SKM-1 treated with dmso at 0.1 percent for 144 hours (cell line): Measurements from ENCODE around the gene PSD4.

Experiments
- DNase-seq: peaks from one replicate; lab custom pipeline; 2025; ENCODE audit not compliant: unreplicated experiment; lab: John Stamatoyannopoulos, UW

PSD4 gene

DNA sequence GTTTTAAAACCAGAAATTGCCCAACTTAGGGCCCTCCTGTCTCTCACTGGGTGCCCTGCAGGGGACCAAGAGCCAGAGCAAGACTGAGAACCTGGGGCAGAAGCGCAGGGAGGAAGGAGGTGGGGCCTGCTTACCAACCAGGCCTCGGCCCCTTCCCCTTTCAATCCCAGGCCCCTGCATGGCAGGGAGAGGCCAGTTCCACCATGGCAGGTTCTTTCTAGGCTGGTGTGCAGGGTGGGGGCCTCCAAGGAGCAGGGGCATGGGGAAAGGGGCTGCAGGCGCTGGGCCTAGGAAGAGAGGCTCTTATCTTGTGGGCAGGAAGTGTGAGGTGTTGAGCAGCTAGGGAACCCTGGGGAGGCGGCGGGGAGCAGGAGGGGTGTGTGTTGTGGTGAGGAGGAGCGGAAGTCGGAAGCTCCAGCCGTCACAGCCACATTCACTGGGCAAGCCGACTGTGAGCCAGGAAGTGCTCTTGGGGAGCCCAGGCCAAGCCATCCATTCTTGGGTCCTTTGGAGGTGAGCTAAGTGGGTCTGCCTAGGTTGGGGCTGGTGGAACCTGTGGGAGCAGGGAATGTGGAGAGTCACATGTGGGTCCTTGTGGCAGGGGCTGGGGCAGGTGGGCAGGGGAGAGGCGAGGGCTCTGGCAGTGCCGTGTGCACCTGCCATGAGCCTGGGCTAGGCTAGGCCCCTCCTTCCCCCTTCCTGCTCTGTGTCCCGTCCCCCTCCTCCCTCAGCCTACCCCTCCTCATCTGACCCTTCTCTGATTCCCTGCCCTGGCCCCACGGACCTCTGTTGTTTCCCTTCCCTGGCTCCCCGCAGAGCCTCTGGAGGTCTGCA is at the start of gene PSD4:
TSS of gene PSD4 (plus strand) at position 430 of the 834 bp plus-strand sequence. CDS start 8,486 bp downstream, outside the sequence.
- peak; percentile 94 for DNase-seq

GRCh38 chr2:113124181-113124961 is 49.4 kb upstream of the PSD4 start:
- peak; percentile 27 for DNase-seq

- no peak for DNase-seq
These were observed 48.6 kb upstream of the PSD4 start for GRCh38 chr2:113124984-113125855.

DNA sequence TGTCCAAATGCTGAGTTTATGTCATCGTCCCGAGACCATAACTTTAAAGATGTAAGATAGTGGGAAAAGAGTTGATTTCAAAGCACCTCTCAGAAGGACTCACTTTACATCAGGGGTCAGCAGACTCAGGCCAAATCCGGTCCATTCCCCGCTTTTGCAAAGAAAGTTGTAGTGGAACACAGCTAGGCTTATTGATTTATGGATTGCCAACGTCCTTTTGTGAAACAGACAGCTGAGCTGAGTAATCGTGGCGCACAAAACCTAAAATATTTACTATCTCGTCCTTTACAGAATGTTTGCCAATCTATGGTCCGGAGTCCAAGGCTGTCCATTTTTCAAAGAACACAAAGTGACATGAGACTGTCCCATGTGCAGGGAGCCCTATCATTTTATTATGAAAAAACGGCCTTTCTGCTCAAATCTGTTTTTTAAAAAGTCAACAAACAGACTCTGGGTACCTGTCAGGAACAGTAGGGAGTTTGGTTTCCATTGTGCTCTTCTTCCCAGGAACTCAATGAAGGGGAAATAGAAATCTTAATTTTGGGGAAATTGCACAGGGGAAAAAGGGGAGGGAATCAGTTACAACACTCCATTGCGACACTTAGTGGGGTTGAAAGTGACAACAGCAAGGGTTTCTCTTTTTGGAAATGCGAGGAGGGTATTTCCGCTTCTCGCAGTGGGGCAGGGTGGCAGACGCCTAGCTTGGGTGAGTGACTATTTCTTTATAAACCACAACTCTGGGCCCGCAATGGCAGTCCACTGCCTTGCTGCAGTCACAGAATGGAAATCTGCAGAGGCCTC is 46.7 kb upstream of the PSD4 start, which contains the start of gene IL1RN:
TSS of gene IL1RN (plus strand) at position 754 of the 801 bp plus-strand sequence. CDS start at position 781, 27 bp downstream.
- peak; percentile 93 for DNase-seq

- no peak for DNase-seq
These were observed 45.9 kb upstream of the PSD4 start for GRCh38 chr2:113127646-113128570.

GRCh38 chr2:113129519-113130078 is 44.2 kb upstream of the PSD4 start:
- DNase-seq = no peak

DNA sequence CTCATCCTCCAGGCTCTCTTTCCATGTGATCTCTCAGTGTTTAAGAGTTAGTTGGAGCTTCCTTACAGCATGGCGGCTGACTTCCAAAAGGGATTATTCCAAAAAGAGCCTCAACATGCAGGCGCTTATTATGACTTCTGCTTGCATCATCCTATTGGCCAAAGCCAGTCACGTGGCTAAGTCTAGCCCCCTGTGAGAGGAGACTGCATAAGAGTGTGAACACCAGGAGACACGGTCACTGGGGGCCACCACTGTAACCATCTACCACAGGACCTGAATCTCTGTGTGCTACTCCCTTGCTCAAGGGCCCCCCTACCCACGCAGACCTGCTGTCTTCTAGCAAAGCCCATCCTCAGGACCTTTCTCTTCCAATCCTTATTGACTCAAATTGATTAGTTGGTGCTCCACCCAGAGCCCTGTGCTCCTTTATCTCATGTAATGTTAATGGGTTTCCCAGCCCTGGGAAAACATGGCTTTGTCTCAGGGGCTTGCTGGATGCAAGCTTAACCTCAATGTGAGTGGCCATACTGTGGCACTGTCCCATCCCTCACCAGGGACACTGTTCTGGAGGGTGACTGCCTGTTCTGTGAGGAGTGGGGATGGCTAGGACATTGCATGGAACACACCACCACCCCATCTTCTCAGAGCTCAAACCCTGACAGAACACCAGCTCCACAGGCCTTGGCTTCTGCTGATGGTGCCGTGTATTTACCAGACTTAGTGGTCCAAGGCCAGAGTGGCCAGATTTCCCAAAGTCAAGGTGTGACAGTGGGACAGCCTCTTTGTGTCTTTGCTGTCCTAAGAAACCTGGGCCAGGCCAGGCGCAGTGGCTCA is 42.2 kb upstream of the PSD4 start:
- no peak for DNase-seq

GRCh38 chr2:113132414-113133021 is 41.3 kb upstream of the PSD4 start:
- DNase-seq = no peak

DNA sequence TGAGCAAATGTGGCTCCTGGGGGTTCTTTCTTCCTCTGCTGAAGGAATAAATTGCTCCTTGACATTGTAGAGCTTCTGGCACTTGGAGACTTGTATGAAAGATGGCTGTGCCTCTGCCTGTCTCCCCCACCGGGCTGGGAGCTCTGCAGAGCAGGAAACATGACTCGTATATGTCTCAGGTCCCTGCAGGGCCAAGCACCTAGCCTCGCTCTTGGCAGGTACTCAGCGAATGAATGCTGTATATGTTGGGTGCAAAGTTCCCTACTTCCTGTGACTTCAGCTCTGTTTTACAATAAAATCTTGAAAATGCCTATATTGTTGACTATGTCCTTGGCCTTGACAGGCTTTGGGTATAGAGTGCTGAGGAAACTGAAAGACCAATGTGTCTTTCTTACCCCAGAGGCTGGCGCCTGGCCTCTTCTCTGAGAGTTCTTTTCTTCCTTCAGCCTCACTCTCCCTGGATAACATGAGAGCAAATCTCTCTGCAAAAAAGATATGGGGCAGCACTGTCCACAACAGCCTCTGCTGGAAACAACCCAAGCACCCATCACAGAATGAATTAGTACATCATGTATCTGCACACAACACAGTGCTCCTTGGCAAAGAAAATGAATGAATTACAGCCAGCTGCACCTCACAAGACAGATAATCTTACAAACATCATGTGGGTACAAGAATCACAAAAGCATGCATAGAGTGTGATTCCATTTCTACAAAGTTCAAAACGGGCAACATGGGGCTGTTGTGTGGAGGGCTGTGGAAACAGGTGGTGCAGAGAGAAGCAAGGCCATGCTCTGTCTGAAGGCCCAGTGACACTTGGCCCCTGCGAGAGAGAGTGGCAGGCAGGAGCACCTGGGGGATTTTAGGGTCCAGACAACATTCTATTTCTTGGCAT is 39.8 kb upstream of the PSD4 start:
- no peak for DNase-seq

- DNase-seq = no peak
These were observed 39.1 kb upstream of the PSD4 start for GRCh38 chr2:113134717-113135116.

GRCh38 chr2:113135317-113135716 is 38.5 kb upstream of the PSD4 start:
- DNase-seq = no peak

DNA sequence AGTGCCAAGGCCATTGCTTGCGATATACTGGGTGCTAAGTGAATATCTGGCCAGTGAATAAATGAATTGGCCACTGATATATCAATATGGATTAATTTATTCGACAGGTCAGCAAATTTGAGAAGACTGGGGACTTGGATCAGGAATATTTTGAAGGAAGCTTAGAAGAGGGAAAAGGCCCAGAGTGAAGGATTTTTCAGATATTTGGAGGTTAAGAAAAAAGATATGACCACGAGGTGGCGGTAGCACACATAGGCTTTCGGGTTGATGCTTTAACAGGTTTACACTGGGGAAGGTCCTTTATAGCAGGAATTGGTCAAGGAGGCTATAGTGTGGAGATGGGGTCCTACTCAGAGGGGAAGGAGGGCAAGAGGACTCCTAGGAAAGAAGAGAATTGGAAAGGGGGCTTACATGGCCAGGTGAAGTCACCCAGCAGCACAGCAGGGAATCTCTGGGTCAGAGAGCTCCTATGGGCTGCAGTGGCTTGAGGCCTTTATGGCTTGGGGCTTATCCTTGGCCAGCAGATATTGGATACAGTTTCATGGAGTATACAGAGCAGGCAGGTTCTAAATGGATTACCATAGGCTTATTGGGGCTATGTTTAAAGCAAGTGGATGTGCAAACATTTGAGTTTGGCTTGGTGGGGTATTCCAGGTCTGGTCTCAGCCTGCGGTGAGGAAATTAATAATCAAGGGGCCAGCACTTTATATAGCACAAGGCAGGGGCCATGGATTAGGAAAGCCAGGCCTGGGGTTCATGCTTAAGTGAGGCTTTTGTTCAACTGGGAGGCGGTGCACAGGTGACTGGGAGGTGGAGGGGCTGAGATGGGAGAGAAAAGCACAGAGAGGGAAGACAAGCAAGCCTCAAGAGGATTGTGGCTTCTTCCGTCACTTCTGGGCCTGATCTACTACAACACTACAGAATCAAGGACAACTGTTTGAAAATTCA is 36.7 kb upstream of the PSD4 start:
- peak; percentile 47 for DNase-seq

GRCh38 chr2:113137827-113138226 is 35.9 kb upstream of the PSD4 start:
- DNase-seq = no peak

- DNase-seq = peak; percentile 64
These were observed 35.1 kb upstream of the PSD4 start for GRCh38 chr2:113138428-113139322.
